HepG2 (cell line): Measurements from ENCODE around the gene RIMBP2. TPM values are rescaled to one million over a fixed set of nuclear protein-coding genes. Genes with fewer than 3 reads are reported as not detected.

Experiments
- ATAC-seq: fragments of 200-7000 bp; cut with Tn5 transposase; 3 replicates; pipeline ENCODE4 v1.9.1; 2020; ENCODE audit warnings: mild to moderate bottlenecking, moderate library complexity
- BruUV-seq: library from RNA; stranded (reverse); fragments of 400-500 nt; replicated peaks from 2 replicates; lab custom pipeline; 2021; lab: Mats Ljungman, UMichigan
- CTCF ChIA-PET: fragments of 300-600 bp; formaldehyde crosslinking; extraction: SDS; loops from one replicate; lab custom pipeline; 2021; ENCODE audit warnings: low total read pairs, inconsistent platforms, low intra/inter-chr PET ratio; lab: Yijun Ruan, JAX
- POLR2A ChIA-PET: fragments of 350-600 bp; sonication (Branson Sonifier 250); formaldehyde crosslinking; loops from one replicate; lab custom pipeline; 2020; ENCODE audit warnings: antibody characterized with exemption, inconsistent platforms; lab: Yijun Ruan, JAX
- DNase-seq: peaks from one replicate; pipeline ENCODE4 v3.0.0-alpha.2; 2015; ENCODE audit warnings: low spot score
- FAIRE-seq: peaks from 3 replicates; lab custom pipeline; 2011; peaks lifted over from hg19 to GRCh38; lab: Jason Lieb, UNC
- H2AFZ ChIP-seq: one replicate; pipeline ENCODE4 v1.6.1; 2011; ENCODE audit warnings: low read length, inconsistent platforms
- H3K27ac ChIP-seq: fragments of 300-600 bp; 3 replicates; pipeline ENCODE4 v1.8.0; 2011; ENCODE audit warnings: mixed run types, mild to moderate bottlenecking, mixed read lengths, low read length, inconsistent platforms; ENCODE audit not compliant: insufficient read depth; ENCODE audit errors: extremely low read length
- H3K27me3 ChIP-seq, 2 experiments: fragments of 200-600 bp in 1 of 2; 2 replicates in 1 of 2; 3 replicates in 1 of 2; pipeline versions ENCODE4 v1.6.0 to v1.8.0; 2011; ENCODE audit warnings: low read length in 2 of 2, mild to moderate bottlenecking in 2 of 2, moderate library complexity in 2 of 2, inconsistent platforms in 1 of 2; ENCODE audit not compliant: insufficient read depth in 2 of 2, control insufficient read depth in 1 of 2
- H3K36me3 ChIP-seq, 2 experiments: fragments of 200-600 bp in 1 of 2; replicated peaks in 1 of 2; 2 replicates in 1 of 2; 3 replicates in 1 of 2; pipeline versions ENCODE4 v1.5.1 to v1.8.0; 2011; ENCODE audit warnings: low read length in 2 of 2, inconsistent platforms in 1 of 2; ENCODE audit not compliant: insufficient read depth in 2 of 2, control insufficient read depth in 1 of 2
- H3K4me1 ChIP-seq: 2 replicates; pipeline ENCODE4 v1.5.1; 2012; ENCODE audit warnings: low read length, inconsistent platforms; ENCODE audit not compliant: insufficient read depth
- H3K4me2 ChIP-seq: 2 replicates; pipeline ENCODE4 v1.6.0; 2011; ENCODE audit warnings: low read depth, low read length, inconsistent platforms
- H3K4me3 ChIP-seq, 3 experiments: fragments of 200-600 bp in 1 of 3; sonication (generic), shearing (Covaris generic) in 1 of 3; replicated peaks in 1 of 3; 2 replicates each; pipeline ENCODE4 v1.5.1; 2011 to 2016; ENCODE audit warnings: low read length in 3 of 3, inconsistent platforms in 2 of 3, low read depth in 2 of 3, mild to moderate bottlenecking in 2 of 3, control low read depth in 1 of 3, mixed read lengths in 1 of 3; ENCODE audit not compliant: insufficient read depth in 1 of 3
- H3K79me2 ChIP-seq: one replicate; pipeline ENCODE4 v1.6.1; 2011; ENCODE audit warnings: low read length, inconsistent platforms; ENCODE audit not compliant: insufficient read depth
- H3K9ac ChIP-seq: 2 replicates; pipeline ENCODE4 v1.6.0; 2011; ENCODE audit warnings: mild to moderate bottlenecking, low read depth, low read length, inconsistent platforms; ENCODE audit not compliant: insufficient read depth
- H3K9me3 ChIP-seq: 2 replicates; pipeline ENCODE4 v1.5.1; 2012; ENCODE audit warnings: mild to moderate bottlenecking, low read length
- H4K20me1 ChIP-seq: 2 replicates; pipeline ENCODE4 v1.6.0; 2011; ENCODE audit warnings: inconsistent platforms, mild to moderate bottlenecking, low read length, moderate library complexity; ENCODE audit not compliant: insufficient read depth
- CREM ChIP-seq, 2 experiments: sonication (generic) in 1 of 2; formaldehyde crosslinking in 1 of 2; IDR thresholded peaks; 2 replicates each; pipeline versions ENCODE4 v1.4.0 to v1.6.1; 2016 to 2020; ENCODE audit warnings: antibody characterized with exemption in 1 of 2, mild to moderate bottlenecking in 1 of 2, missing genetic modification reagents in 1 of 2
- ZNF296 ChIP-seq: sonication (generic); formaldehyde crosslinking; conservative IDR thresholded peaks from 2 replicates; pipeline ENCODE4 v1.5.0; 2020; ENCODE audit warnings: mild to moderate bottlenecking, missing genetic modification reagents
- ZNF350 ChIP-seq: sonication (generic); formaldehyde crosslinking; IDR thresholded peaks from 2 replicates; pipeline ENCODE4 v1.4.0; 2020; ENCODE audit warnings: mild to moderate bottlenecking, low read depth, missing genetic modification reagents, borderline replicate concordance
- ZNF414 ChIP-seq: sonication (generic); formaldehyde crosslinking; IDR thresholded peaks from 2 replicates; pipeline ENCODE4 v1.5.0; 2020; ENCODE audit warnings: missing genetic modification reagents
- ZNF670 ChIP-seq: sonication (generic); formaldehyde crosslinking; IDR thresholded peaks from 2 replicates; pipeline ENCODE4 v1.8.0; 2022; ENCODE audit warnings: mild to moderate bottlenecking, missing genetic modification reagents, borderline replicate concordance
- ZNF687 ChIP-seq: sonication (generic); formaldehyde crosslinking; IDR thresholded peaks from 2 replicates; pipeline ENCODE4 v1.5.1; 2020; ENCODE audit warnings: mild to moderate bottlenecking, missing genetic modification reagents, moderate library complexity
- WGBS: methylation state at CpG from one replicate; pipeline ENCODE4 v1.1.6; 2017; ENCODE audit warnings: low lambda C conversion rate; 5-methylcytosine and 5-hydroxymethylcytosine counted together
- in situ Hi-C: cut with HindIII; loops from 2 replicates; pipeline ENCODE4 v1.10.0; 2017; ENCODE audit warnings: low pct_unique_long_range_greater_than_20kb; ENCODE audit not compliant: extremely low pct_ligation_motif_present
- intact Hi-C: fragments of 100-400 bp; cut with micrococcal nuclease; formaldehyde crosslinking; loops from one replicate; pipeline ENCODE4 v1.10.0; 2022; ENCODE audit not compliant: unreplicated experiment
- polyA plus RNA-seq, 8 experiments: library from polyadenylated mRNA; depleted of rRNA in 3 of 8; stranded (reverse) in 7 of 8; unstranded in 1 of 8; fragments of >200 nt; fragmentation: Illumina TruSeq in 4 of 8; extraction: Trizol in 4 of 8; gene quantifications; 2 replicates each; pipeline versions ENCODE4 v1.2.1 to v1.2.3, GENCODE V29; 2011 to 2016; ENCODE audit warnings: low read depth in 4 of 8, missing spikeins in 1 of 8, mixed read lengths in 1 of 8; ENCODE audit not compliant: insufficient read depth in 1 of 8
- total RNA-seq, 5 experiments: library from RNA; depleted of rRNA; stranded (reverse); fragments of >200 nt; fragmentation: Illumina TruSeq; extraction: Trizol; gene quantifications; 2 replicates each; pipeline ENCODE4 v1.2.3, GENCODE V29; 2016; ENCODE audit warnings: low read depth in 1 of 5
- TF ChIP-seq, protein P1 (sequence below): sonication (generic); formaldehyde crosslinking; IDR thresholded peaks from 2 replicates; pipeline ENCODE4 v1.8.0; 2022; ENCODE audit warnings: missing genetic modification reagents, mild to moderate bottlenecking, moderate library complexity, borderline replicate concordance
- TF ChIP-seq, protein P2 (sequence below): sonication (generic); formaldehyde crosslinking; IDR thresholded peaks from 2 replicates; pipeline ENCODE4 v1.5.1; 2020; ENCODE audit warnings: mild to moderate bottlenecking, missing genetic modification reagents, borderline replicate concordance

Gene RIMBP2
- total and polyA plus RNA-seq, 2 of the 13 experiments (the other 11 are each of a cell fraction or from before 2014, with no cell fraction given), result 0.03 TPM; not detected in 1

DNA sequence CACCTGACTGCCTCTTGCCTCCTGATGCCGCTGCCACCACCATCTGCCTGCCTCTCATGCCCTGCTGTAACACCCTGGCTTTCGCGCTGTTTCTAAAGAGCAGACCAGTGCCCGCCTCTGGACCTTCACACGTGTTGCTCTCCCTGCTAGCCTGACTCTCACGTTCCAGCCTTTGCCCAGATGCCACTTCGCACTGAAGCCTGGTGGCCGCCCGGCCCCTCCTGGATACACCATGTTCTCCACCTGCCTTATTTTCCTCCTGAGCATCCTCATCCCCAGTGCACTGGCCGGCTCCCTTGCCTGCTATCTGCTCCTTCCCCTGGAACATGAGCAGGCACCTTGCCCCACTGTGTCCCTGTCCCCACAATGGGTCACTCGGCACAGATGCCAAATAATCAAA is 231.9 kb downstream of the RIMBP2 start:
- in situ Hi-C loops, result no loop called here
- POLR2A ChIA-PET, result no interaction called here
- FAIRE-seq (no peak), ATAC-seq (no peak), DNase-seq (no peak)
- intact Hi-C loops, result no loop called here
- no TSS peak for BruUV-seq
- no peaks in the 10 kb centered on the region for H4K20me1 ChIP-seq
- no peaks in the 10 kb centered on the region for H3K36me3 ChIP-seq
- 42% methylated on average over 11 of the region's 11 CpGs for WGBS
- no peak overlapping the region for H3K9ac ChIP-seq
- H3K4me1 ChIP-seq, result no peaks in the 10 kb centered on the region
- H2AFZ ChIP-seq, result no peak overlapping the region
- CTCF ChIA-PET, result no interaction called here
- peaks cover 2 to 33% of the 10 kb centered on the region in 2 experiments for H3K27me3 ChIP-seq
- H3K9me3 ChIP-seq, result no peaks in the 10 kb centered on the region
- no peak overlapping the region for H3K27ac ChIP-seq
- H3K79me2 ChIP-seq, result no peaks in the 10 kb centered on the region
- TF ChIP-seq, protein P1, sequence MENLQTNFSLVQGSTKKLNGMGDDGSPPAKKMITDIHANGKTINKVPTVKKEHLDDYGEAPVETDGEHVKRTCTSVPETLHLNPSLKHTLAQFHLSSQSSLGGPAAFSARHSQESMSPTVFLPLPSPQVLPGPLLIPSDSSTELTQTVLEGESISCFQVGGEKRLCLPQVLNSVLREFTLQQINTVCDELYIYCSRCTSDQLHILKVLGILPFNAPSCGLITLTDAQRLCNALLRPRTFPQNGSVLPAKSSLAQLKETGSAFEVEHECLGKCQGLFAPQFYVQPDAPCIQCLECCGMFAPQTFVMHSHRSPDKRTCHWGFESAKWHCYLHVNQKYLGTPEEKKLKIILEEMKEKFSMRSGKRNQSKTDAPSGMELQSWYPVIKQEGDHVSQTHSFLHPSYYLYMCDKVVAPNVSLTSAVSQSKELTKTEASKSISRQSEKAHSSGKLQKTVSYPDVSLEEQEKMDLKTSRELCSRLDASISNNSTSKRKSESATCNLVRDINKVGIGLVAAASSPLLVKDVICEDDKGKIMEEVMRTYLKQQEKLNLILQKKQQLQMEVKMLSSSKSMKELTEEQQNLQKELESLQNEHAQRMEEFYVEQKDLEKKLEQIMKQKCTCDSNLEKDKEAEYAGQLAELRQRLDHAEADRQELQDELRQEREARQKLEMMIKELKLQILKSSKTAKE (CRISPR knock-in tag), result no peak
- TF ChIP-seq CREM (IDR thresholded peaks at IDR 0.05) (no peak), CREM (CRISPR knock-in tag; IDR thresholded peaks at IDR 0.05) (no peak), ZNF670 (no peak), ZNF350 (CRISPR knock-in tag) (no peak), ZNF296 (CRISPR knock-in tag) (no peak), ZNF687 (CRISPR knock-in tag) (no peak), ZNF414 (CRISPR knock-in tag) (no peak)
- TF ChIP-seq, protein P2, sequence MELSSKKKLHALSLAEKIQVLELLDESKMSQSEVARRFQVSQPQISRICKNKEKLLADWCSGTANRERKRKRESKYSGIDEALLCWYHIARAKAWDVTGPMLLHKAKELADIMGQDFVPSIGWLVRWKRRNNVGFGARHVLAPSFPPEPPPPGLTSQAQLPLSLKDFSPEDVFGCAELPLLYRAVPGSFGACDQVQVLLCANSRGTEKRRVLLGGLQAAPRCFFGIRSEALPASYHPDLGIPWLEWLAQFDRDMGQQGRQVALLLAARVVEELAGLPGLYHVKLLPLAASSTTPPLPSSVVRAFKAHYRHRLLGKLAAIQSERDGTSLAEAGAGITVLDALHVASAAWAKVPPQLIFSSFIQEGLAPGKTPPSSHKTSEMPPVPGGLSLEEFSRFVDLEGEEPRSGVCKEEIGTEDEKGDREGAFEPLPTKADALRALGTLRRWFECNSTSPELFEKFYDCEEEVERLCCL (CRISPR knock-in tag), result no peak
- H3K4me3 ChIP-seq, result no peak overlapping the region
- no peak overlapping the region for H3K4me2 ChIP-seq
